H1 (cell line): ENCODE measurements around the gene C22orf31. TPM values are rescaled to one million over a fixed set of nuclear protein-coding genes. Genes with fewer than 3 reads are reported as not detected.

Experiments
- CBX5 ChIP-seq: fragments of 300-800, 300-1000 bp; sonication (generic); IDR thresholded peaks from 2 replicates; pipeline ENCODE4 v1.7.1; 2016; ENCODE audit warnings: antibody characterized with exemption, low read length, low read depth
- HDAC6 ChIP-seq: IDR thresholded peaks from one replicate; pipeline ENCODE4 v1.7.1; 2012; ENCODE audit warnings: low read depth, mild to moderate bottlenecking, inconsistent platforms, low read length, moderate library complexity
- SUZ12 ChIP-seq: fragments of 200-600 bp; sonication (generic); IDR thresholded peaks from 2 replicates; pipeline ENCODE4 v1.6.1; 2012; ENCODE audit warnings: mild to moderate bottlenecking, inconsistent platforms, low read length, moderate library complexity, mixed read lengths
- TBP ChIP-seq: IDR thresholded peaks from 2 replicates; pipeline ENCODE4 v1.6.1; 2011; ENCODE audit warnings: low read depth, low read length, improper control_type of control experiment
- polyA plus RNA-seq, 7 experiments: library from polyadenylated mRNA; depleted of rRNA in 3 of 7; stranded (reverse) in 5 of 7; unstranded in 2 of 7; fragments of >200 nt in 5 of 7; fragments of 200-250 nt in 2 of 7; gene quantifications; 1 replicate in 5 of 7; 2 replicates in 1 of 7; 4 replicates in 1 of 7; pipeline versions ENCODE4 v1.2.1 to v1.2.3, GENCODE V29; 2011 to 2013; ENCODE audit warnings: missing spikeins in 2 of 7, mixed read lengths in 2 of 7
- total RNA-seq: library from RNA; stranded (reverse); fragmentation: NEBNext Ultra II Directional; extraction: Animal tissue kit (Norgen Biotek cat#: 25700); gene quantifications from 2 replicates; pipeline ENCODE4 v1.2.1, GENCODE V29; 2021

Gene C22orf31
- total and polyA plus RNA-seq, 2 of the 8 experiments (the other 6 are each of a cell fraction or from before 2014, with no cell fraction given) = not detected

DNA sequence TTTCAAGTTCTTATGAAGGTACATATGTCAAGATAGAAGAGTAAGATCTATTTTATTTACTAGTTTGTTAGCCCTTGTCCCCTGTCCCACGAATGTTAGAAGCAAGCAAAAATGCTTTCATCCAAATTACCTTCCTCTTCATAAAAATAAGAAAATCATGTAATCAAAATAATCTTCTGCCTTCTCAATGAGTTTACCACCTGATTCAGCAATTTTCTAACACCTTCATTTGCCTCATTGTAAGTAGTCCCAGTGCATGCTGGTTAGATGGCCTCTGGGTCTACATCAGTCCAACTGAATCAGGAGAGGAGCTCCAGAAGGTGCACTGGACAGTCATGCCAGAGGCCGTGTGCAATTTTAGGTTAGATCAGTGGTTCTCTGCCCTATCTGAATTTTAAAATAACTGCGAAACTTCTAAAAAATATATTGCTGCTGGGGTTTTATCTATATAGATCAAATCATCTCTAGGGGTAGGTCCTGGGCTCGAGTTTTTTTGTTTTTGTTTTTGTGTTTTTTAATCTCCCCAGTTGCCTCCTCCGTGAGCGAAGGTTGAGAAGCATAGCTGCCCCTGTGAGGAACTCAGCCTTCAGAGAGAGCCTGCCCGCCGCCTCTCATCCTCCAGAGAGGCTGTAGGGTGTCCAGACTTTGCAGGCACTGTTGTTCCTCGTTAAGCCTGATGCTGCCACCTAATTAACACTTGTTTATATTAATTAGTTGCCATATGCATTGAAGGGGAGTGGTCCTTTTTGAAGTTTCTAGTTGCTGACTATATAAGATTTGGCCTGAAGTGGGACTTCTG is 32.2 kb downstream of the C22orf31 start (continued):
- TF ChIP-seq HDAC6 = no peak
- no peak for TF ChIP-seq TBP
- no peak for TF ChIP-seq SUZ12
- TF ChIP-seq CBX5 = no peak
- TF ChIP-seq, all 59 proteins: peak for 0
